ENCODE measurements around the gene PRKAA1.

DNA sequence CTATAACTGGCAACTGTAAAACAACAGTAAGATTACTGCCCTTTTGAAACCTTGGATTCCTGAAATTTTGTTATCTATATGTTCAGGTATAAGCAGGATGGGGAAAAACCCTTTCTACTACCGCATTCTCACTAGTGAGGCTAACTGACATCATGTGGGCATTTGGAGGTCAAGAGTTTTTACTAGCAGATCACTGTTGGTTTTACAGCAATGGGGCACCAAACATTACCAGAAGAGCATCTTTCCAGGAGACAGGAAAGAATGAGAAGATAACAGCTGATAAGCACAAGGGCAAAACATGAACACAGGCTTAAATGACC, 21.6 kb downstream of the PRKAA1 start:
- TF ChIP-seq, protein P1, sequence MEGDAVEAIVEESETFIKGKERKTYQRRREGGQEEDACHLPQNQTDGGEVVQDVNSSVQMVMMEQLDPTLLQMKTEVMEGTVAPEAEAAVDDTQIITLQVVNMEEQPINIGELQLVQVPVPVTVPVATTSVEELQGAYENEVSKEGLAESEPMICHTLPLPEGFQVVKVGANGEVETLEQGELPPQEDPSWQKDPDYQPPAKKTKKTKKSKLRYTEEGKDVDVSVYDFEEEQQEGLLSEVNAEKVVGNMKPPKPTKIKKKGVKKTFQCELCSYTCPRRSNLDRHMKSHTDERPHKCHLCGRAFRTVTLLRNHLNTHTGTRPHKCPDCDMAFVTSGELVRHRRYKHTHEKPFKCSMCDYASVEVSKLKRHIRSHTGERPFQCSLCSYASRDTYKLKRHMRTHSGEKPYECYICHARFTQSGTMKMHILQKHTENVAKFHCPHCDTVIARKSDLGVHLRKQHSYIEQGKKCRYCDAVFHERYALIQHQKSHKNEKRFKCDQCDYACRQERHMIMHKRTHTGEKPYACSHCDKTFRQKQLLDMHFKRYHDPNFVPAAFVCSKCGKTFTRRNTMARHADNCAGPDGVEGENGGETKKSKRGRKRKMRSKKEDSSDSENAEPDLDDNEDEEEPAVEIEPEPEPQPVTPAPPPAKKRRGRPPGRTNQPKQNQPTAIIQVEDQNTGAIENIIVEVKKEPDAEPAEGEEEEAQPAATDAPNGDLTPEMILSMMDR (IDR thresholded peaks at IDR 0.05), result no peak
- TF ChIP-seq POLR2A (IDR thresholded peaks at IDR 0.05), result no peak
